ENCODE measurements around the gene IRGC.
"Not testable (repeated sequence)": the region's sequence is repeated elsewhere in the genome, so short reads cannot be mapped to it uniquely, and the experiment has no call there.

IRGC gene, protein sequence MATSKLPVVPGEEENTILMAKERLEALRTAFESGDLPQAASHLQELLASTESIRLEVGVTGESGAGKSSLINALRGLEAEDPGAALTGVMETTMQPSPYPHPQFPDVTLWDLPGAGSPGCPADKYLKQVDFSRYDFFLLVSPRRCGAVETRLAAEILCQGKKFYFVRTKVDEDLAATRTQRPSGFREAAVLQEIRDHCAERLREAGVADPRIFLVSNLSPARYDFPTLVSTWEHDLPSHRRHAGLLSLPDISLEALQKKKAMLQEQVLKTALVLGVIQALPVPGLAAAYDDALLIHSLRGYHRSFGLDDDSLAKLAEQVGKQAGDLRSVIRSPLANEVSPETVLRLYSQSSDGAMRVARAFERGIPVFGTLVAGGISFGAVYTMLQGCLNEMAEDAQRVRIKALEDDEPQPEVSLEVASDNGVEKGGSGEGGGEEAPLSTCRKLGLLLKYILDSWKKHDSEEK

DNA sequence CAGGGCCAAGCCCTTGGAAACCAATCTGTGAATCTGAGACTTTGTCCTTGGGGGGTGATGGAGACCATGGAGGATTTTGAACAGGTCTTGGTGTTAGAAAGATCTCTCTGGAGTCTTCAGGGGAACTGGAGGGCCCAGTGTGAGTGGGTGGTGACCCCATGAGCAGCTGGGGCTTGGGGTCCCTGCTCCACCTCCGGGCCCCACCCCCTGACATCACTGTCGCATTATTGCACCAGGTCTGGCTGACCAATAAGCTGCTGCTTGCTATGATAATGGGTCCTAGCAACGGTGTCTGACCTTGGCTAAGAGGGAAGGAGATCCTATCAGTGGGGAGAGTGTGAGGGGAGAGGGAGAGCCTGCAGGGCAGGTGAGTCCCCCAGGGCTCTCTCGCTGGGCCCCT lies at the start of gene IRGC:
Gene IRGC (plus strand): TSS at position 301 of the 400 bp plus-strand sequence. CDS start 2,483 bp downstream, outside the sequence.
- no peak for DNase-seq

DNA sequence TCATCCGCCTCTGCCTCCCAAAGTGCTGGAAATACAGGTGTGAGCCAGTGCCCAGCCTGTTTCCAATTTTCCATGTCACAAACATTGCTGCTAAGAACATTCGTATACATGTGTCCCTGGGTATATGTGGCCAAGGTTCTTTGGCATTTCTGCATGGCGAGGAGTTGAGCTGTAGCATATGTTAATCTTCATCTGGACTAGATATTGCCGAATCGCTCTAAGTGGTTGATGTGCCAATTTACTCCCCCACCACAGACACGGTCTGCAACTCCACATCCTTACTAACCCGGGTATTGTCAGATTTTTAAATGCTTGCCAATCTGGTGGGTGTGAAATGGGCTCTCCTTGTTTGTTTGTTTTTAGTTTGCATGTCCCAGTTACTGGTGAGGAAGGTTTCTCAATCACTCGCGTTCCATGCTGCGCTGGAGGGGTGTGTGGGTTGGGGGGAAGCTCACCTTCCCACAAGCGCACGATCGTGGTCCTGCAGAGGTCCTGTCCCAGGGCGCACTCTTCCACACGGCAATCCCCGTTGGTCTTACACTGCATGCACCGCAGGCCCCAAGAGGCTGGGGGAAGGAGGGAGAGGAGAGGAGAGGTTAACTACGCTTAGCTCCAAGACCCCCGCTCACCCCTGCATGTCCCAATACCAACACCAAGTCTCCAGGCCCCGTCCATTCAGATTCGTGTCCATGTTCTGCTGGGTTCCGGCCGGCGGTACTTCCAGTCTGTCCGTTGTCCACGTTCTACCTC lies 48.6 kb upstream of the IRGC start:
- DNase-seq, result no peak

DNA sequence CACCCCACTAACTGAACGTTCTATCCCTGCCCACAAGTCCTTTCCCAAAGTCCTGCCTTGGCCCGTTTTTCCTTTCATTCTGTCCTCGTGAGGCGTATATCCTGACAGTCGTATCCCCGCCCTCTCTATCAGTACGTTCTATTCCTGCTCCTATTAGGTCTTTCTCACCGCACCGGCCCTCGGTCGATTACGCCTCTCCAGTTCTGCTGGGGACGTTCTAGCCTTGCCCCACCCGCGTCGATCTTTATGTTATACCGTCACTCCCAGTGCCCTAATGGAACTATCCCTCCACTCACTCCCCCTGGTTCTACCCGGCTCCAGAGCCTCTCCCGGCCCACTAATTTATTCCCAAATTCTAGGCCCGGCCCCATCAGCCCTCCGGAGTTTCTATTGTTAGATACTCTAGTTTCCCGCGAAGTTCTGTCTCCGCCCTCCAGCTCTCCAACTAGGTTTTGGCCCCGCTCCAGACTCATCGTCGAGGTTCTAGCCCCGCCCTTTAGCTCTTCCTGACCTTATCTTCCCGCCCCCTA lies 47.9 kb upstream of the IRGC start:
- DNase-seq, result no peak

DNA sequence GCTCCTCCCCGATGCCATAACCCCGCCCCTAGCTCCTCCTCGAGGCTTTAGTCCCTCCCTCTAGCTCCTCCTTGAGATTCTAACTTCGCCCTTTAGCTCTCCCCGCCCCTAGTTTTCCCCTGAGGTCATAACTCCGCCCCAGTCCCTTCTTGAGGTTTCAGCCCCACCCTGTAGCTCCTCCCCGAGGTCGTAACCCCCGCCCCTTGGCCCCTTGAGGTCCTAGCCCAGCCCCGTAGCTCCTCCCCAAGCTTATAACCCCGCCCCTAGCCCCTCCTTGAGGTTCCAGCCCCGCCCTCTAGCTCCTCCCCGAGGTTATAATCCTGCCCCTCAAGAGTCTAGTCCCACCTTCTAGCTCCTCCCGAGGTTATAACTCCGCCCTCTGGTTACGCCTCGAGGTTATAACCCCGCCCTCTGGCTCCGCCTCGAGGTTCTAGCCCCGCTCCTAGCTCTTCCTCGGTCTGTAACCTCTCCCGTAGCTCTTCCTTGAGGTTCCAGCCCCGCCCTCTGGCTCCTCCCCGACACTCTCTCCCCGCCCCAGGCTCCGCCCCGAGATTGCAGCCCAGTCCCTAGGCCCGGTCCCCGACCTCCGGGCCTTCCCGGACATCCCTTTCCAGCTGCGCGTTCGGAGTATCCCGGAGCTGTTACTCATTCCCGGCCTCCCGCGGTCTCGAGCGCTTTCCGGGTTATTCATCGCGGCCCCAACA lies 47.3 kb upstream of the IRGC start:
- DNase-seq, result peak; percentile 99

DNA sequence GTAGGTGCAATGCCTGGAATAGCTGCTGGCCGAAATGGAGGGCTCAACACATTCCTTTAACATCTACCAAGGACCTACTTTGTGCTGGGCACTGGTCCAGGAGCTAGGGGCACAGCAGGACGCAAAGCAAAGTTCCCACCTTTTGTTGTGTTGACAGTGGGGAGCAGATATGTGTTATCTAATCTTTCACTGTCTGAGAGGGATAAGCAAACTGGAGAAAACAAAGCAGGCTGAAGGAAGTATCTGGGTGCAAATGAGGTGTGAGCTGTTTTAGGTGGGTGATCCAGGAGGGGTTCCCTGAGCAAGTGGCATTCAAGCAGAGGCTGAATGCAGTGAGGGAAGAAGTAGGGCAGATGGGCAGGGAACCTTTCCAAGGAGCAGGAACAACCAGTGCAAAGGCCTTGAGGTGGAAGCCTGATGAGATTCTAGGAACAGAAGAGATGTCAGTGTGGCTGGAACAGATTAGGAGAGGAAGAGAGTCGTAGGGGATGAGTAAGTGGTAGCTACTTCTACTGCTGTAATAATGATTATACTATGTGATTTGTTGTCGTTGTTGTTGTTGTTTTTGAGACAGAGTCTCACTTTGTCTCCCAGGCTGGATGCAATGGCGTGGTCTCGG lies 43.7 kb upstream of the IRGC start:
- DNase-seq, result no peak

DNA sequence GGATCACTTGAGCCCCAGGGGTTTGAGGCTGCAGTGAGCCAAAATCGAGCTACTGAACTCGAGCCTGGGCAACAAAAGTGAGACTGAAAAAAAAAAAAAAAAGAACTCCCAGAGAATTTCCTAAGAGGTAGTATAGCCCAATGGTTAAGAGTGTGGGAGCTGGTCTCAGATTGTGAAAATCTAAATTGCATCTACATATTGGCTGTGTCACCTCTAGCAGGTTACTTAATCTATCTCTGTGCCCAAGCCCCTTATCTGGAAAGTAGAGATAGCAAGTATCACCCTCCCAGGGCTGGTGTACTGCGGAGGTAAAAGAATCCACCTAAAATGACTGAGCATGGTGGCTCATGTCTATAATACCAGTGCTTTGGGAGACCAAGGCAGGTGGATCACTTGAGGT lies 42.2 kb upstream of the IRGC start:
- no peak for DNase-seq

DNA sequence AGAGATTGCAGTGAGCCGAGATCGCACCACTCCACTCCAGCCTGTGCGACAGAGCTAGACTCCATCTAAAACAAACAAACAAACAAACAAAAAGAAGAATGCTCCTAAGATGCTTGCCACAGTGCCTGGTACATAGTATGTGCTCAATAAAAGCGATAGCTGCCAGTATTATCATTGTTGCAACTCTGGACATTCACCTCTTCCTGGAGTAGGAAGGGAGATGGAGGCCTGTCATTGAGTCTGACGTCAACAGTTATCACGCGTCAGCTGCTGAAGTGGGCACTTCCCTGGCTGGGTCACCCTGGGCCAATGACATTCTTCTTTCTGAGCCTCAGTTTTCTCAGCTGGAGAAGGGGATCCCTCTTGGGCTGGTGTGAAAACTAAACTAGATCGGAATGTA lies 41.7 kb upstream of the IRGC start:
- no peak for DNase-seq

DNA sequence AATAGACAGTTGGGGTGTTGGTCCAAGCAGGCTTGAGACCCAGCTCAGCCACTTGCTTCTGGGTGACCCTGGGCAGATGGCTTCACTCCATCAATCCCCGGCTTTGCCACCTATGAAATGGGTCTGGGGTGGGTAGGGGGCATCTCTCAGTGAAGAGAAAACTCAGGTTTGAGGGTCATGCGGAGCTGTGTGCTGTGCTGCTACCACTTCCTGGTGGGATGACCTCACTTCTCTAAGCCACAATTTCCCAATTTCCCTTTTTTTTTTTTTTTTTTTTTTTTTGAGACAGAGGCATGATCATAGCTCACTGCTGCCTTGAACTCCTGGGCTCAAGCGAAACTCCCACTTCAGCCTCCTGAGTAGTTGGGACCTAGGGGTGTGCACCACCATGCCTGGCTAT lies 41.3 kb upstream of the IRGC start:
- DNase-seq, result no peak

DNA sequence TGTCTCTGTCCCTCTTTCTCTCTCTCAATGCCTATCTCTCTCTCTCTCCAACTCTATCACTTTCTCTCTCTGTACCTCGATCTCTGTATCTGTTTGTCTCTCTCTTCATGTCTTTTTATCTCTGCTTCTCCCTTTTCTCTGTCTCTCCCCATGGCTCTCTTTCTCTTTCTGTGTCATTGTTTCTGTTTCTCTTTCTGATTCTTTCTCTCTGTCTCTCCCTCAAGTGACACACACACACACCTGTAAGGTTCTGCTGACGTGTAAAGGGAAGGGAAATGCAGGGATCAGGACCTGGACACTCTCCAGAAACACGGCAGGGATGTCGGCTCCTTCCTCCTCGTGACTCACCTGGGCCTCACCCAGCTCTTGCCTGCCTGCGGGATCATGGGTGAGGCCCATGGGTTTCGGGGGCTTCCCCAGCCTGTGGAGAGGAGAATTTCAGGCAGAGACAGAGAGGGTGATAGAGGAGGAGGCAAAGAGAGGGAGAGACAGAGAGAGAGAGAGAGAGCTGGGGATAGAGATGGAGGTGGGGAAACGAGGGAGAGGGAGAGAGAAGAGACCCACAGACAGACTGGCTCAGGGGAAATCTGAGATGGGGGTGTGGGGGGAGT lies 40.5 kb upstream of the IRGC start:
- no peak for DNase-seq

DNA sequence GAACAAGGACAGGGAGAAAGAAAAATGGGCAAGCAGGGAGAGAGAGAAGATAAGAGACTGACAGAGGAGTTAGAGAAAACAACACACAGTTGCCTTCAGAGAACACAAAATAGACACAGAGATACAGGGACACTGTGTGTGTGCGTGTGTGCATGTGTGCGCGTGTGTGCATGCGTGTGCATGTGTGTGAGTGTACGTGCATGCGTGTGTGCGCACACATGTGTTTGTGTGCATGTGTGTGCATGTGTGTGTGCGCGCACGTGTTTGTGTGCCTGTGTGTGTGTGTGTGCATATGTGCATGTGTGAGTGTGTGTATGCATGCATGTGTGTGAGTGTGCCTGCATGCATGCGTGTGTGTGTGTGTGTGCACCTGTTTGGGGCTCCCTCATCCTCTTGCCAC lies 40.0 kb upstream of the IRGC start:
- DNase-seq, result no peak

DNA sequence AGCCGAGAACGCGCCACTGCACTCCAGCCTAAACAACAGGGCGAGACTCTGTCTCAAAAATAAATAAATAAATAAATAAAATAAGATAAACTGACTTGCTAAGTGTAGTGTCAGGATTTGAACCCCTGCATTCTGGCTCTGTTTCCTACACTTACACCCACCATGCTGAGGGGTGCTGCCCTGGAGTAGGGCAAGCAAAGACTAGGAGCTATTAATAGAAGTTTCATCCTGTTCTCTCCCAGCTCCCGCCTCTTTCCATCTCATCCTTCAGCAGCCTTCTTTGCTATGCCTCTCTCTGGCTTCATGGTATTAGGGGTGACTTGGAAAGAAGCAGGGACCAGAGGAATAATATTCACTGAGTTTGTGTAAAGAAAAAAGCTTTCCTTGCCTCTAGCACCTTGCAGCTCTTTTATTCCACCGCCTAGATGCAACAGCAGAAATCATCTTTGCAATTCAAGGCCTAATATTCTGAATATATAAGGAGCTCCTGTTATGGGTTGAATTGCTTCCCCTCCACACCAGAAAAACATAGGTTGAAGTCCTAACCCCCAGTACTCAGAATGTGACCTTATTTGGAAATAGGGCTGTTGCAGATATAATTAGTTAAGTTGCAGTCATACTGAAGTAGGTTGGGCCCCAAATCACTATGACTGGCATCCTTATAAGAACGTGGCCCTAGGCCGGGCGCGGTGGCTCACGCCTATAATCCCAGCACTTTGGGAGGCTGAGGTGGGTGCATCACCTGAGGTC lies 37.2 kb upstream of the IRGC start:
- DNase-seq, result no peak

DNA sequence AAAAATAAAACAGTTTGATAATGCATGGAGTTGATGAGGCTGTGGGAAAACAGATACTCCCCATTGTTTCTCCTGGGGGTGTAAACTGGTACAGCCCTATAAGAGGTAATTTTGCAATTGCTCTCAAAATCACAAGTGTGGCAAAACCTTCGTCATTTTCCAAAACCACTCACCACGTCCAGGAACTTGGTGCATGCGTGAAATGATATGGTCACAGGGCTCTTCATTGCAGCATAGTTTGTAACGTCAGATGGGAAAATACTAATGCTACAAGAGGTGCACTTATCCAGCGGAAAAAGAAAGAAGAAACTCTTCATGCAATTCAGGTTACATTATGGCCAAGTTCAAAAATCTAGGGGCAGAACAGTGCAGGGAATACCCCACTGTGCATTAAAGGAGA lies 34.1 kb upstream of the IRGC start:
- no peak for DNase-seq

DNA sequence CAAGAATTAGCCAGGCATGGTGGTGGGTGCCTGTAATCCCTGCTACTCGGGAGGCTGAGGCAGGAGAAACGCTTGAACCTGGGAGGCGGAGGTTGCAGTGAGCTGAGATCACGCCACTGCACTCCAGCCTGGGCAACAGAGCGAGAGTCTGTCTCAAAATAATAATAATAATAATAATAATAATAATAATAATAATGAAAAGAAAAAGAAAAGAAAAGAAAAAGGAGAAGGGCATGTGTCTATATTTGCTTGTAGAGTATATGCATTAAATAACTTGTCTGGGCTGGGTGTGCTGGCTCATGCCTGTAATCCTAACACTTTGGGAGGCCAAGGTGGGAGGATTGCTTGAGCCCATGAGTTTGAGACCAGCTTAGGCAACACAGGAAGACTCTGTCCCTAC lies 33.6 kb upstream of the IRGC start:
- not testable (repeated sequence) for DNase-seq

DNA sequence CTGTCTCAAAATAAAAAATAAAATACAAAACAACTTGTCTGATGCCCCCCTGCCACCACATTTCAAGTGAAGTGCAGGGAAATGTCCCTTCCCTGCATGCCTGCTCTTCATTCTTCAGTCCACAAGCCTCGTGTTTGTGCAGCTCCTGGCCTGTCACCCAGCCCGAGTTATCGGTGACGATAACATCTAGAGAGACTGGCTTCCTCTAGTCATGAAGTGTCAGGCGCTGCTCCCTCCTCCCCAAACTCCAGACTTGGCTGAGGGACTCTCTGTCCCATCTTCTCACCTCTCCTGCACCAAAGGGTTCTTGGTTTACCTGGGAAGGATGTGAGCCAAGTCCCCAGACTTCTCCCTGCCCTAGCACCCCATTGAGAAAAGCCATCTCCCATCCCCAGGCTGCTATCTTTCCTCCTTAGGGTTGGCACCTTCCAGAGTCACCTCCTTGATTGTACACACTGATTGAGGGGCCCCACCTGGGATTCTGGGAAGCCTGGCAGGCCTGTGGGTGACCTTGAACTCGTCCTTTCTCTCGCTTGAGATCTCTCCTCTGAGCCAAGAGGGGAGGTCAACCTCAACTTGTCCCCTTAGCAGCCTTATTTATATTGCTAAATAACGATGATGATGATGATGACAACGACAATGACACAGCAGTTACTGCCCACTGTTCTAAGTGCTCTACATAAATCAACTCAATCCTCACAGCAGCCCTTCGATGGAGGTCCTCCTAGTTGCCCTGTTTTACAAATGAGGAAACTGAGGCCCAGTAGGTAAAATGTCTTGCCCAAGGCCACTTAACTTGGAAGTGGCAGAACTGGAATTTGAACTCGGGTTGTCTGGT lies 32.8 kb upstream of the IRGC start:
- DNase-seq, result no peak

DNA sequence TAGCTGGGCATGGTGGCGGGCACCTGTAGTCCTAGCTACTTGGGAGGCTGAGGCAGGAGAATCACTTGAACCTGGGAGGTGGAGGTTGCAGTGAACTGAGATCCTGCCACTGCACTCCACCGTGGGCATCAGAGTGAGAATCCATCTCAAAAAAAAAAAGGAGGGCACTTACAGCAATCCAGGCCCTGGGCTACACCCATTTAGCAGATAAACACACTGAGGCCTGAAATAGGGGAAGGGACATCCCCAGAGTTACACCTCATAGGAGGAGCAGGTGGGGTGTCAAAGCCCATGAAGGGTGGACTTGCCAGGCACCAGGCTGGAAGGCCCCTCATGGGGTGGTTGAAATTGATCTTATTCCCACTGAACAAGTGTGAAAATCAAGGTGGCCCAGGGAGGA lies 32.0 kb upstream of the IRGC start:
- no peak for DNase-seq

DNA sequence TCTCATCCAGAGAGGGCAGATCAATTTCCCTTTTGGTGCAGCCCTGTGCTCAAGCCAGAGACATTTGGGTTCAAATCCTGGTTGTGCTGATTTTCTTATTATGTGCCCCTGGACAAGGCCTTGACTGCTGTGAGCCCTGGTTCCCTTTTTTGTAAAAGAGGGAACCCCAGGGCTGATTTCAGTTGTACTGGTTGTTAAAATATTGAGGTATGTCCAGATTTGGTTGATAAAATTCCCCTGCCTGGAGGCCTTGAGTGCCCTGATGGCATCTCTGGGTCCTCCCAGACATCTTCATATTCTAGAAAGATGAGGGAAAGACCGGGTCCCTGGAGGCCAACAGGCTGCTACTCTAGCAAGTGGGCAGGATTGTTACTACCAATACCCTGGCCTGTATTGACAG lies 31.6 kb upstream of the IRGC start:
- no peak for DNase-seq

DNA sequence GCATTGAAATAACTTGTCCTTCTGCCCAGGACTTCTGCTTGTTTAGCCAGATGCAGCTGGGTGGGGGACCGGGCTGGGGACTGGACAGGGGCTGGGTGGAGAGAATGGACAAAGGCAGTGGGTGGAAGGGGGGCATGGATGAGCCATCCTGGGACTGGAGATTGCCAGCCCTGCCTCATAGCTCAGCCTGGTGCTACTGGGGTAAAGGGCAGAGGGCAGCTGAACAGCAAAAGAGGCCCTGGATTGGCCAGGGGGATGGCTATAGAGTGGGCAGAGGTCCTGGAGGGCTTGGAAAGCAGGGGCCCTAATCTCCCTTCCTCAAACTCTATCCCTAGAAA lies 28.2 kb upstream of the IRGC start:
- no peak for DNase-seq

DNA sequence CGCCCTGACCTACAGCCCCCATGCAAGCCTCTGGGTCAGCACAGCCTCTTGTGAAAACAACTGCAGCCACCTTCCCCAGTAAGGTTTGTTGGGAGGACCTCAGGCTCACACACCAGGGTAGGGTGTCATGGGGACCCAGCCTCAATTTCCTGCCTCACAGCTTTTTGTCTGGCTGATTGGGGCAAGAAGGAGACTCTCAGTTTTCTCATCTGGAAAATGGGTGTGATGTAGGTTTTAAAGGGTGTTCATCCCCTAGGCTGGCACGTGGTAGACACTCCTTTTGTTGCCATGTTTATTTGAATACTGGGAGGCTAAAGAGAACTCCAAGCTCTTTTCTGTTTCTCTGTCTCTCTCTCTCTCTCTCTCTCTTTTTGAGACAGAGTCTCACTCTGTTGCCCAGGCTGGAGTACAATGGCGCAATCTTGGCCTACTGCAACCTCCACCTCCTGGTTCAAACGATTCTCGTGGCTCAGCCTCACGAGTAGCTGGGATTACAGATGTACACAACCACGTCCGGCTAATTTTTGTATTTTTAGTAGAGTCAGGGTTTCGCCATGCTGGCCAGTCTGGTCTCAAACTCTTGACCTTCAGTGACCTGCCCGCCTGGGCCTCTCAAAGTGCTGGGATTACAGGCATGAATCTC lies 27.7 kb upstream of the IRGC start:
- no peak for DNase-seq

DNA sequence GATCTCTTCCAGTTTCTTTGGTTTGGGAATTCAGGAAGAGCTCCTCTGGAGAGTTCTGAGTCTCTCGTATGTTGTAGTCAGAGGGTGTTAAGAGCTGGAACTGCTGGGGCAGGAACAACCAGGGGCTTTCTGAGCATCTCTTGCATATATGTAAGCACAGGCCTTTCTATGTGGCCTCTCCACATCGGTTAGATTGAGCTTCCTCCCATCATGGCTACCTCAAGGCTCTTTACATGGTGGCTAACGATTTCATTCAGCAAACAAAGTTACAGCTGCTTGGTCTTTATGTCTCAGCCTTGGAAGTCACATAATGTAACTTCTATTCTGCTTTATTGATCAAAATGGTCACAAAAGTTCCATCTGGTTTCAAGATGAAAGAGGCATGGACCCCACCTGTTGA lies 25.4 kb upstream of the IRGC start:
- DNase-seq, result no peak

DNA sequence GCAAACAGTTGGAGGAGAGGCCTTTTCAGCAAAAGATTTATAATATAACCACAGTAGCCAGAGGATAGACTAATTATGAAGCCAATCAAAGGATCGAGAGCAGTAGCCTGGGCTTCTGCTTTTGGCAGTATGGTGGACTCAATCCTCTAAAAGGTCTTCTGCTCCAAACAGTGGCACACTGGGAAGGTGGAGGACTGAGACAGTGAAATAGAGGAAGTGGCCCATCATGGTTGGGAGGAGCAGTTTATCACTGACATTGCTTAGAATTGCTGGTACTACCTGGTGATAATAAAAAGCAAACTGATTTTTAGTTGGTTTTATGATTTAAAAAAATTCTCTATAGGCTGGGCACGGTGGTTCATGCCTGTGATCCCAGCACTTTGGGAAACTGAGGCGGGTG lies 25.0 kb upstream of the IRGC start:
- DNase-seq, result no peak
